CD4-positive, alpha-beta T cell (primary cell): ENCODE measurements around the gene UBL4A. TPM values are rescaled to one million over a fixed set of nuclear protein-coding genes. Genes with fewer than 3 reads are reported as not detected.
A peak's percentile ranks its signal among the peaks of the same experiment; 100 is the strongest.

Experiments used
- ATAC-seq: fragments of 200-7000 bp; cut with Tn5 transposase; one replicate; pipeline ENCODE4 v1.10.0; 2022; ENCODE audit warnings: mild to moderate bottlenecking; ENCODE audit not compliant: poor library complexity
- CTCF ChIA-PET: fragments of 350-600 bp; sonication (Branson Sonifier 250); formaldehyde crosslinking; loops from one replicate; lab custom pipeline; 2021; ENCODE audit warnings: antibody characterized with exemption, inconsistent platforms; lab: Charles Lee
- POLR2A ChIA-PET: fragments of 350-600 bp; sonication (Branson Sonifier 250); formaldehyde crosslinking; loops from one replicate; lab custom pipeline; 2021; ENCODE audit warnings: antibody characterized with exemption, inconsistent platforms; lab: Charles Lee
- DNase-seq, 14 experiments: peaks; one replicate each; pipeline ENCODE4 v3.0.0-alpha.2; 2013 to 2020; ENCODE audit warnings: mixed read lengths in 2 of 14
- H3K27ac ChIP-seq, 2 donors: one replicate each; pipeline versions ENCODE4 v1.5.1 to v1.7.0; 2013; ENCODE audit warnings: low read length in 2 of 2, low read depth in 1 of 2, mild to moderate bottlenecking in 1 of 2
- H3K27me3 ChIP-seq, 2 experiments: 1 replicate in 1 of 2; 2 replicates in 1 of 2; pipeline versions ENCODE4 v1.6.1 to v1.7.0; 2013; ENCODE audit warnings: low read length in 2 of 2, control low read depth in 1 of 2, mild to moderate bottlenecking in 1 of 2, moderate library complexity in 1 of 2; ENCODE audit not compliant: insufficient read depth in 2 of 2, control insufficient read depth in 1 of 2
- H3K36me3 ChIP-seq: one replicate; pipeline ENCODE4 v1.6.1; 2013; ENCODE audit warnings: low read length, control low read depth; ENCODE audit not compliant: insufficient read depth
- H3K4me1 ChIP-seq: one replicate; pipeline ENCODE4 v1.6.1; 2013; ENCODE audit warnings: low read length, control low read depth; ENCODE audit not compliant: insufficient read depth
- H3K4me3 ChIP-seq: one replicate; pipeline ENCODE4 v1.5.1; 2013; ENCODE audit warnings: mild to moderate bottlenecking, low read length, moderate library complexity
- H3K9me3 ChIP-seq, 2 experiments: 1 replicate in 1 of 2; 2 replicates in 1 of 2; pipeline versions ENCODE4 v1.6.1 to v1.7.0; 2013; ENCODE audit warnings: low read length in 2 of 2, mild to moderate bottlenecking in 2 of 2, control low read depth in 1 of 2, moderate library complexity in 1 of 2; ENCODE audit not compliant: control insufficient read depth in 1 of 2, insufficient read depth in 1 of 2
- H3K27ac Mint-ChIP-seq: one replicate; pipeline ENCODE4 v1.8.0; 2020; ENCODE audit warnings: mixed read lengths
- H3K27me3 Mint-ChIP-seq: one replicate; pipeline ENCODE4 v1.8.0; 2021; ENCODE audit warnings: mixed read lengths
- H3K36me3 Mint-ChIP-seq: one replicate; pipeline ENCODE4 v1.8.0; 2021; ENCODE audit warnings: low read depth, mixed read lengths
- H3K4me1 Mint-ChIP-seq: one replicate; pipeline ENCODE4 v1.8.0; 2021; ENCODE audit warnings: low read depth, mixed read lengths
- H3K4me3 Mint-ChIP-seq: one replicate; pipeline ENCODE4 v1.8.0; 2020; ENCODE audit warnings: mild to moderate bottlenecking, mixed read lengths
- H3K9me3 Mint-ChIP-seq: one replicate; pipeline ENCODE4 v1.8.0; 2020; ENCODE audit warnings: mixed read lengths
- CTCF ChIP-seq: fragments of 200-600 bp; IDR thresholded peaks from one replicate; pipeline ENCODE4 v1.8.0; 2022; ENCODE audit warnings: antibody characterized with exemption, mild to moderate bottlenecking
- intact Hi-C, 2 experiments: fragments of 100-400 bp; cut with DNase I in 1 of 2; cut with micrococcal nuclease in 1 of 2; formaldehyde crosslinking; loops; one replicate each; pipeline versions ENCODE4 v1.15.1 to v1.9.0; 2023 to 2025; cut with DNase I, micrococcal nuclease
- total RNA-seq, 174 experiments: library from RNA in 2 of 174; stranded (reverse) in 2 of 174; gene quantifications; one replicate each; pipeline ENCODE4 v1.2.3 and lab custom pipeline; 2021 to 2026

The UBL4A gene
- total RNA-seq, 2 experiments from 2014 or later: 6.6 to 8.9 TPM

- H3K36me3 ChIP-seq: peaks cover 22% of the 10 kb centered on the region
- no peaks in the 10 kb centered on the region for H3K27me3 ChIP-seq
- ChIA-PET CTCF (no interaction called here), POLR2A (interaction anchor here (0.6 to 1.8 kb wide), 9 partner anchors 13 to 61 kb away, joined by 3 to 8 read pairs (median 4); partner anchors contain the start of genes FAM3A, FAM50A, RPL10 and SLC10A3)
- Mint-ChIP-seq H3K27ac (peak overlapping the region; percentile 54), H3K27me3 (no peaks in the 10 kb centered on the region), H3K9me3 (no peaks in the 10 kb centered on the region), H3K4me1 (peaks cover 11% of the 10 kb centered on the region), H3K4me3 (peak overlapping the region; percentile 86), H3K36me3 (peaks cover 19% of the 10 kb centered on the region)
- peak overlapping the region; percentile 67 for H3K4me3 ChIP-seq
- peaks cover 23% of the 10 kb centered on the region for H3K4me1 ChIP-seq
- no peak for TF ChIP-seq CTCF
- DNase-seq: peak in 5 of 14 experiments; percentile 13 to 40 (median 30)
- no peak overlapping the region for H3K27ac ChIP-seq
- peak; percentile 48 for ATAC-seq
- intact Hi-C loops: loop anchor here in 1 of 2 experiments (1.0 to 2.0 kb wide), 3 partner anchors 19 to 31 kb away; partner anchors contain the start of genes GDI1 and SLC10A3
- H3K9me3 ChIP-seq: no peaks in the 10 kb centered on the region
Observed at GRCh38 chrX:154458954-154459778, 27.2 kb downstream of the UBL4A start.

DNA sequence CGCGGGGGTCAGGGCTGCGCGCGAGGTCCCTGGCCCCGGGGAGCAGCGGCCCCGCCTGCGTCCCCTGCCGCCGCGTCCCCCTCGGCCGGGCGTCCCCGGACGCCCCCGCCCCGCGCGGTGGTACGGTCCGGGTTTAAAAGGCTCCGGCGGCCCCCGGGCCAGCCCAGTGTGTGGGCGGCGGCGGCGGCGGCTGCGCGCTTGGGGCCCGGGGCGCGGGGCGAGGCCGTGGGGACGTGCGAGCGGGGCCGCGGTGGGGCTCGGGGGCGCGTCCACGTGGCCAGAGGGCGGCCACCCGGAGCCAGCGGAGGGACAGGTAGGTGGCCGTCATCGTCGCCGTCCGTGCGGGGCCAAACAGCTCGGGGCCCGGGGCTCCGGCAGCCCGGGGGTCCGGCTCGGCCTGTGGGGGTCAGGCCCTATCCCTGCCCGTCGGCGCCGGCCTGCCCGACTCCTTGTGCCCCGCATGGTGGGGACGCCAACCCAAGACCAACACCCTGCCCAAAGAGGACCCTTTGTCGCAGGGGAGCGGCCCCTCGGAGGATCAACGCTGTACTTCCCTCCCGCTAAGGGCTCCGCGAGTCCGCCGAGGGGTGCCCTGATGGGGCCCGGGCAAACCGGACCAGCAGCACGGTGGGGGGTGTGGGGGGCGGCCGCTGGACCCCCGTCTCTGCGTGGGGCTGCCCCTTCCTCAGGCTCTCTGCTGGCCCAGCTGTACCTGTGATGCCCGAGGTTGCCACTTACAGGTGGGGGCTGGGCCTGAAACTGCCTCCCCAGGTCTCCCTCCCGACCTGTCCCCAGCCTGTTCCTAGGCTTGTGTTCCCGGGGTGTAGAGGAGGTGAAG is 28.1 kb downstream of the UBL4A start, which contains the start of gene PLXNA3:
Gene PLXNA3 (plus strand): TSS at position 166 of the 838 bp plus-strand sequence. CDS start 1,903 bp downstream, outside the sequence.
- CTCF ChIA-PET: no interaction called here
- no peak within 1 kb of the TSS for H3K27ac ChIP-seq
- POLR2A ChIA-PET: interaction anchor here (0.8 to 1.8 kb wide), 10 partner anchors 17 to 60 kb away, joined by 4 to 8 read pairs (median 4); partner anchors contain the start of genes RPL10, SLC10A3 and UBL4A
- H3K4me3 ChIP-seq: peak within 1 kb of the TSS; percentile 67
- H3K27me3 Mint-ChIP-seq: no peaks in the 10 kb centered on the region
- ATAC-seq: peak; percentile 79
- peaks cover 11% of the 10 kb centered on the region for H3K4me1 Mint-ChIP-seq
- H3K27ac Mint-ChIP-seq: peak within 1 kb of the TSS; percentile 83
- peaks cover 19% of the 10 kb centered on the region for H3K36me3 Mint-ChIP-seq
- H3K36me3 ChIP-seq: peaks cover 16% of the 10 kb centered on the region
- no peaks in the 10 kb centered on the region for H3K9me3 ChIP-seq
- intact Hi-C loops: loop anchor here in 1 of 2 experiments (1.0 to 2.0 kb wide), 3 partner anchors 20 to 32 kb away; partner anchors contain the start of genes GDI1 and SLC10A3
- peaks cover 23% of the 10 kb centered on the region for H3K4me1 ChIP-seq
- H3K4me3 Mint-ChIP-seq: peak within 1 kb of the TSS; percentile 92
- no peak for TF ChIP-seq CTCF
- H3K9me3 Mint-ChIP-seq: no peaks in the 10 kb centered on the region
- H3K27me3 ChIP-seq: no peaks in the 10 kb centered on the region
- peak; percentile 41 to 84 (median 64) for DNase-seq
